ENCODE data around the gene CCDC190.
"Not testable (repeated sequence)": the region's sequence is repeated elsewhere in the genome, so short reads cannot be mapped to it uniquely, and the experiment has no call there.

The CCDC190 gene

GRCh38 chr1:162880617-162881016 lies 19.6 kb upstream of the CCDC190 start:
- H3K27ac ChIP-seq (ENCODE audit: insufficient read depth, low read depth, low read length, poor library complexity, severe bottlenecking); H3K36me3 ChIP-seq (ENCODE audit: control insufficient read depth, insufficient read depth, low read length); H3K4me1 ChIP-seq (ENCODE audit: control insufficient read depth, insufficient read depth, low read length); H3K4me3 ChIP-seq (ENCODE audit: insufficient read depth, low read depth, low read length); H3K27me3 ChIP-seq (ENCODE audit: control insufficient read depth, insufficient read depth, low read length, poor library complexity, severe bottlenecking); H3K9me3 ChIP-seq (ENCODE audit: control insufficient read depth, low read length): not testable (repeated sequence)
- WGBS, 2 experiments = no CpG with 5 or more reads among the region's 2 CpGs

GRCh38 chr1:162878000-162878596 lies 17.1 kb upstream of the CCDC190 start:
- Histone ChIP-seq H3K4me1 (ENCODE audit: control insufficient read depth, insufficient read depth, low read length) (peaks cover 5% of the 10 kb centered on the region), H3K4me3 (ENCODE audit: insufficient read depth, low read depth, low read length) (no peak overlapping the region), H3K27me3 (ENCODE audit: control insufficient read depth, insufficient read depth, low read length, poor library complexity, severe bottlenecking) (no peaks in the 10 kb centered on the region), H3K36me3 (ENCODE audit: control insufficient read depth, insufficient read depth, low read length) (no peaks in the 10 kb centered on the region), H3K27ac (ENCODE audit: insufficient read depth, low read depth, low read length, poor library complexity, severe bottlenecking) (no peak overlapping the region), H3K9me3 (ENCODE audit: control insufficient read depth, low read length) (no peaks in the 10 kb centered on the region)
- 39% methylated on average over 4 of the region's 4 CpGs for WGBS, 2 experiments

- 90 to 91% methylated on average over 3 of the region's 3 CpGs for WGBS, 2 experiments
These were observed 16.4 kb upstream of the CCDC190 start for GRCh38 chr1:162877412-162877811.

GRCh38 chr1:162876751-162877150 lies 15.8 kb upstream of the CCDC190 start:
- Histone ChIP-seq H3K36me3 (ENCODE audit: control insufficient read depth, insufficient read depth, low read length) (no peaks in the 10 kb centered on the region), H3K4me3 (ENCODE audit: insufficient read depth, low read depth, low read length) (no peak overlapping the region), H3K9me3 (ENCODE audit: control insufficient read depth, low read length) (no peaks in the 10 kb centered on the region), H3K27me3 (ENCODE audit: control insufficient read depth, insufficient read depth, low read length, poor library complexity, severe bottlenecking) (no peaks in the 10 kb centered on the region), H3K4me1 (ENCODE audit: control insufficient read depth, insufficient read depth, low read length) (peaks cover 5% of the 10 kb centered on the region), H3K27ac (ENCODE audit: insufficient read depth, low read depth, low read length, poor library complexity, severe bottlenecking) (no peak overlapping the region)
- WGBS, 2 experiments = 68 to 73% methylated on average over 3 of the region's 3 CpGs

More at GRCh38 chr1:162877412-162877811, 16.4 kb upstream of the CCDC190 start:
- peaks cover 5% of the 10 kb centered on the region for H3K4me1 ChIP-seq (ENCODE audit: control insufficient read depth, insufficient read depth, low read length)
- no peak overlapping the region for H3K4me3 ChIP-seq (ENCODE audit: insufficient read depth, low read depth, low read length)
- H3K27ac ChIP-seq (ENCODE audit: insufficient read depth, low read depth, low read length, poor library complexity, severe bottlenecking) = no peak overlapping the region
- H3K27me3 ChIP-seq (ENCODE audit: control insufficient read depth, insufficient read depth, low read length, poor library complexity, severe bottlenecking) = no peaks in the 10 kb centered on the region
- no peaks in the 10 kb centered on the region for H3K36me3 ChIP-seq (ENCODE audit: control insufficient read depth, insufficient read depth, low read length)
- no peaks in the 10 kb centered on the region for H3K9me3 ChIP-seq (ENCODE audit: control insufficient read depth, low read length)

GRCh38 chr1:162873671-162874666 lies 13.0 kb upstream of the CCDC190 start:
- WGBS, 2 experiments = 91 to 92% methylated on average over 8 of the region's 8 CpGs
- peaks cover 5% of the 10 kb centered on the region for H3K4me1 ChIP-seq (ENCODE audit: control insufficient read depth, insufficient read depth, low read length)
- H3K36me3 ChIP-seq (ENCODE audit: control insufficient read depth, insufficient read depth, low read length) = no peaks in the 10 kb centered on the region
- H3K27me3 ChIP-seq (ENCODE audit: control insufficient read depth, insufficient read depth, low read length, poor library complexity, severe bottlenecking) = no peaks in the 10 kb centered on the region
- no peak overlapping the region for H3K4me3 ChIP-seq (ENCODE audit: insufficient read depth, low read depth, low read length)
- no peaks in the 10 kb centered on the region for H3K9me3 ChIP-seq (ENCODE audit: control insufficient read depth, low read length)
- no peak overlapping the region for H3K27ac ChIP-seq (ENCODE audit: insufficient read depth, low read depth, low read length, poor library complexity, severe bottlenecking)

GRCh38 chr1:162872981-162873380 lies 12.0 kb upstream of the CCDC190 start:
- Histone ChIP-seq H3K4me3 (ENCODE audit: insufficient read depth, low read depth, low read length) (no peak overlapping the region), H3K4me1 (ENCODE audit: control insufficient read depth, insufficient read depth, low read length) (peaks cover 5% of the 10 kb centered on the region), H3K27me3 (ENCODE audit: control insufficient read depth, insufficient read depth, low read length, poor library complexity, severe bottlenecking) (no peaks in the 10 kb centered on the region), H3K27ac (ENCODE audit: insufficient read depth, low read depth, low read length, poor library complexity, severe bottlenecking) (no peak overlapping the region), H3K36me3 (ENCODE audit: control insufficient read depth, insufficient read depth, low read length) (no peaks in the 10 kb centered on the region), H3K9me3 (ENCODE audit: control insufficient read depth, low read length) (no peaks in the 10 kb centered on the region)
- 89 to 94% methylated on average over 3 of the region's 3 CpGs for WGBS, 2 experiments

- WGBS, 2 experiments = 80% methylated on average over 1 of the region's 1 CpG
- H3K4me1 ChIP-seq (ENCODE audit: control insufficient read depth, insufficient read depth, low read length); H3K27ac ChIP-seq (ENCODE audit: insufficient read depth, low read depth, low read length, poor library complexity, severe bottlenecking); H3K27me3 ChIP-seq (ENCODE audit: control insufficient read depth, insufficient read depth, low read length, poor library complexity, severe bottlenecking); H3K36me3 ChIP-seq (ENCODE audit: control insufficient read depth, insufficient read depth, low read length); H3K9me3 ChIP-seq (ENCODE audit: control insufficient read depth, low read length); H3K4me3 ChIP-seq (ENCODE audit: insufficient read depth, low read depth, low read length): not testable (repeated sequence)
These were observed 10.4 kb upstream of the CCDC190 start for GRCh38 chr1:162871417-162871816.

- Histone ChIP-seq H3K9me3 (ENCODE audit: control insufficient read depth, low read length) (no peaks in the 10 kb centered on the region), H3K36me3 (ENCODE audit: control insufficient read depth, insufficient read depth, low read length) (no peaks in the 10 kb centered on the region), H3K4me1 (ENCODE audit: control insufficient read depth, insufficient read depth, low read length) (no peaks in the 10 kb centered on the region), H3K27me3 (ENCODE audit: control insufficient read depth, insufficient read depth, low read length, poor library complexity, severe bottlenecking) (no peaks in the 10 kb centered on the region), H3K27ac (ENCODE audit: insufficient read depth, low read depth, low read length, poor library complexity, severe bottlenecking) (no peak overlapping the region), H3K4me3 (ENCODE audit: insufficient read depth, low read depth, low read length) (no peak overlapping the region)
- WGBS, 2 experiments = 91 to 96% methylated on average over 5 of the region's 5 CpGs
These were observed 8.0 kb upstream of the CCDC190 start for GRCh38 chr1:162868972-162869371.

GRCh38 chr1:162861625-162862024 lies 650 bp upstream of the CCDC190 start:
- H3K36me3 ChIP-seq (ENCODE audit: control insufficient read depth, insufficient read depth, low read length) = no peaks in the 10 kb centered on the region
- H3K27me3 ChIP-seq (ENCODE audit: control insufficient read depth, insufficient read depth, low read length, poor library complexity, severe bottlenecking) = no peaks in the 10 kb centered on the region
- WGBS, 2 experiments = 93 to 94% methylated on average over 4 to 5 of the region's 5 CpGs
- no peak overlapping the region for H3K27ac ChIP-seq (ENCODE audit: insufficient read depth, low read depth, low read length, poor library complexity, severe bottlenecking)
- peaks cover 23% of the 10 kb centered on the region for H3K4me1 ChIP-seq (ENCODE audit: control insufficient read depth, insufficient read depth, low read length)
- H3K9me3 ChIP-seq (ENCODE audit: control insufficient read depth, low read length) = no peaks in the 10 kb centered on the region
- no peak overlapping the region for H3K4me3 ChIP-seq (ENCODE audit: insufficient read depth, low read depth, low read length)

GRCh38 chr1:162859191-162859590 lies 1.8 kb downstream of the CCDC190 start:
- WGBS, 2 experiments = 10 to 12% methylated on average over 1 of the region's 1 CpG
- Histone ChIP-seq H3K9me3 (ENCODE audit: control insufficient read depth, low read length) (no peaks in the 10 kb centered on the region), H3K4me1 (ENCODE audit: control insufficient read depth, insufficient read depth, low read length) (peaks cover 27% of the 10 kb centered on the region), H3K27ac (ENCODE audit: insufficient read depth, low read depth, low read length, poor library complexity, severe bottlenecking) (no peak overlapping the region), H3K27me3 (ENCODE audit: control insufficient read depth, insufficient read depth, low read length, poor library complexity, severe bottlenecking) (no peaks in the 10 kb centered on the region), H3K4me3 (ENCODE audit: insufficient read depth, low read depth, low read length) (no peak overlapping the region), H3K36me3 (ENCODE audit: control insufficient read depth, insufficient read depth, low read length) (no peaks in the 10 kb centered on the region)
